Breast epithelium (tissue), 4 donors: ENCODE data around the gene SLC35A2. TPM values are rescaled to one million over a fixed set of nuclear protein-coding genes. Genes with fewer than 3 reads are reported as not detected.

Source experiments
- DNase-seq, 2 donors: peaks; one replicate each; pipeline ENCODE4 v3.0.0-alpha.2; 2019; ENCODE audit warnings: low spot score in 2 of 2
- H3K27ac ChIP-seq, 2 donors: fragments of 200-600 bp; sonication (generic) in 1 of 2; one replicate each; pipeline ENCODE4 v1.5.1; 2016 to 2019; ENCODE audit warnings: mild to moderate bottlenecking in 1 of 2
- H3K27me3 ChIP-seq, 2 donors: fragments of 200-600 bp; sonication (generic) in 1 of 2; one replicate each; pipeline versions ENCODE4 v1.5.1 to v1.6.0; 2017 to 2019; ENCODE audit warnings: control low read depth in 1 of 2, mild to moderate bottlenecking in 1 of 2
- H3K36me3 ChIP-seq: fragments of 200-600 bp; one replicate; pipeline ENCODE4 v1.5.1; 2019
- H3K4me1 ChIP-seq, 2 donors: fragments of 200-600 bp; sonication (generic); one replicate each; pipeline ENCODE4 v1.5.1; 2016 to 2019; ENCODE audit warnings: control low read depth in 1 of 2
- H3K4me3 ChIP-seq, 3 donors: fragments of 200-600 bp; sonication (generic); 1 replicate in 2 of 3; 2 replicates in 1 of 3; pipeline ENCODE4 v1.5.1; 2016 to 2019; ENCODE audit warnings: mild to moderate bottlenecking in 3 of 3, moderate library complexity in 2 of 3
- H3K9me3 ChIP-seq, 2 donors: fragments of 200-600 bp; sonication (generic) in 1 of 2; one replicate each; pipeline ENCODE4 v1.5.1; 2016 to 2019; ENCODE audit warnings: control low read depth in 1 of 2
- CTCF ChIP-seq, 3 donors: fragments of 450-650 bp; IDR thresholded peaks; one replicate each; pipeline ENCODE4 v1.5.1; 2016 to 2017; ENCODE audit warnings: antibody characterized with exemption in 3 of 3, mild to moderate bottlenecking in 3 of 3, moderate library complexity in 3 of 3
- POLR2A ChIP-seq: fragments of 450-650 bp; IDR thresholded peaks from one replicate; pipeline ENCODE4 v1.6.1; 2016; ENCODE audit warnings: antibody characterized with exemption, mild to moderate bottlenecking, moderate library complexity
- POLR2AphosphoS5 ChIP-seq, 3 donors: sonication (generic); formaldehyde crosslinking; IDR thresholded peaks; one replicate each; pipeline ENCODE4 v1.6.1; 2017; ENCODE audit warnings: antibody characterized with exemption in 3 of 3
- intact Hi-C: fragments of 100-400 bp; cut with DNase I; formaldehyde crosslinking; loops from one replicate; pipeline ENCODE4 v1.15.1; 2023; ENCODE audit warnings: low total_unique reads
- total RNA-seq, 3 donors: library from RNA; depleted of rRNA; stranded (reverse); fragments of >200 nt; gene quantifications; one replicate each; pipeline ENCODE4 v1.1.0, GENCODE V29; 2016

SLC35A2 gene
- total RNA-seq, 3 donors from 2014 or later: 10.9 to 17.3 (median 16.1) TPM

- Histone ChIP-seq H3K27ac (peak within 1 kb of the TSS; percentile 94 to 98), H3K4me3 (peak within 1 kb of the TSS; percentile 61 to 82 (median 66)), H3K27me3 (peaks cover 0 to 40% of the 10 kb centered on the region in 2 donors), H3K4me1 (no peaks in the 10 kb centered on the region), H3K36me3 (no peaks in the 10 kb centered on the region), H3K9me3 (no peaks in the 10 kb centered on the region)
- no peak for TF ChIP-seq CTCF (IDR thresholded peaks at IDR 0.05)
- TF ChIP-seq POLR2A: no peak
- no peak for TF ChIP-seq POLR2AphosphoS5 (IDR thresholded peaks at IDR 0.05)
- intact Hi-C loops: no loop called here
- DNase-seq: no peak
Measured at GRCh38 chrX:48957477-48957826, 46.0 kb upstream of the SLC35A2 start, which contains the start of gene OTUD5. Gene OTUD5 (minus strand): TSS chrX:48957607. CDS start chrX:48957570, 37 bp downstream.

GRCh38 chrX:48956728-48957414 is 45.4 kb upstream of the SLC35A2 start:
- Histone ChIP-seq H3K36me3 (no peaks in the 10 kb centered on the region), H3K27ac (peak overlapping the region; percentile 94 to 98), H3K4me3 (peak overlapping the region; percentile 61 to 82 (median 66)), H3K9me3 (no peaks in the 10 kb centered on the region), H3K27me3 (peaks cover 0 to 37% of the 10 kb centered on the region in 2 donors), H3K4me1 (no peaks in the 10 kb centered on the region)
- intact Hi-C loops: no loop called here
- TF ChIP-seq POLR2A (no peak), POLR2AphosphoS5 (IDR thresholded peaks at IDR 0.05) (no peak), CTCF (IDR thresholded peaks at IDR 0.05) (no peak)
- no peak for DNase-seq

- H3K27ac ChIP-seq: no peak overlapping the region
- intact Hi-C loops: no loop called here
Measured at GRCh38 chrX:48948589-48948988, 37.1 kb upstream of the SLC35A2 start.

GRCh38 chrX:48945517-48946348 is 34.3 kb upstream of the SLC35A2 start:
- TF ChIP-seq POLR2A (no peak), CTCF (IDR thresholded peaks at IDR 0.05) (peak in 2 of 3 donors; percentile 47 to 61)
- no peak for DNase-seq

More at GRCh38 chrX:48948589-48948988, 37.1 kb upstream of the SLC35A2 start:
- Histone ChIP-seq H3K27me3 (peaks cover 0 to 24% of the 10 kb centered on the region in 2 donors), H3K4me3 (no peak overlapping the region), H3K36me3 (no peaks in the 10 kb centered on the region), H3K9me3 (no peaks in the 10 kb centered on the region), H3K4me1 (no peaks in the 10 kb centered on the region)
- TF ChIP-seq POLR2A (no peak), CTCF (IDR thresholded peaks at IDR 0.05) (no peak), POLR2AphosphoS5 (IDR thresholded peaks at IDR 0.05) (no peak)
- no peak for DNase-seq

GRCh38 chrX:48942895-48943294 is 31.4 kb upstream of the SLC35A2 start:
- Histone ChIP-seq H3K27me3 (peaks cover 0 to 34% of the 10 kb centered on the region in 2 donors), H3K4me3 (no peak overlapping the region), H3K9me3 (no peaks in the 10 kb centered on the region), H3K4me1 (no peaks in the 10 kb centered on the region), H3K36me3 (no peaks in the 10 kb centered on the region), H3K27ac (no peak overlapping the region)
- TF ChIP-seq CTCF (IDR thresholded peaks at IDR 0.05): no peak
- no peak for TF ChIP-seq POLR2A
- no peak for TF ChIP-seq POLR2AphosphoS5 (IDR thresholded peaks at IDR 0.05)
- intact Hi-C loops: loop anchor here (5.0 kb wide), 1 partner anchor 704 kb away; no protein-coding TSS in a partner anchor
- no peak for DNase-seq

More at GRCh38 chrX:48945517-48946348, 34.3 kb upstream of the SLC35A2 start:
- H3K4me1 ChIP-seq: no peaks in the 10 kb centered on the region
- no peak overlapping the region for H3K27ac ChIP-seq
- intact Hi-C loops: no loop called here
- H3K36me3 ChIP-seq: no peaks in the 10 kb centered on the region
- H3K9me3 ChIP-seq: no peaks in the 10 kb centered on the region
- no peak overlapping the region for H3K4me3 ChIP-seq
- peaks cover 0 to 19% of the 10 kb centered on the region in 2 donors for H3K27me3 ChIP-seq
